IMR-90 (cell line): Measurements from ENCODE around the gene RHOBTB1.

Source experiments
- BHLHE40 ChIP-seq: fragments of 150-350 bp; IDR thresholded peaks from 2 replicates; pipeline ENCODE4 v1.6.1; 2016; ENCODE audit warnings: mild to moderate bottlenecking, low read depth, low read length
- CEBPB ChIP-seq: IDR thresholded peaks from 2 replicates; pipeline ENCODE4 v1.6.1; 2012; ENCODE audit warnings: low read depth, low read length, improper control_type of control experiment
- MAZ ChIP-seq: IDR thresholded peaks from 2 replicates; pipeline ENCODE4 v1.6.1; 2012; ENCODE audit warnings: low read depth, mild to moderate bottlenecking, low read length, improper control_type of control experiment, moderate library complexity, borderline replicate concordance
- NFE2L2 ChIP-seq: fragments of 150-350 bp; IDR thresholded peaks from 2 replicates; pipeline ENCODE4 v1.6.1; 2016; ENCODE audit warnings: low read depth, mild to moderate bottlenecking, low read length
- POLR2A ChIP-seq: IDR thresholded peaks from 2 replicates; pipeline ENCODE4 v1.6.1; 2012; ENCODE audit warnings: mild to moderate bottlenecking, low read depth, low read length
- RAD21 ChIP-seq: IDR thresholded peaks from 2 replicates; pipeline ENCODE4 v1.6.1; 2012; ENCODE audit warnings: low read length, improper control_type of control experiment
- RCOR1 ChIP-seq: IDR thresholded peaks from 2 replicates; pipeline ENCODE4 v1.6.1; 2012; ENCODE audit warnings: mild to moderate bottlenecking, low read length, improper control_type of control experiment; ENCODE audit not compliant: insufficient replicate concordance
- RFX5 ChIP-seq: IDR thresholded peaks from 2 replicates; pipeline ENCODE4 v1.8.0; 2012; ENCODE audit warnings: low read depth, mild to moderate bottlenecking, low read length, moderate library complexity
- USF2 ChIP-seq: fragments of 150-350 bp; IDR thresholded peaks from 2 replicates; pipeline ENCODE4 v1.6.1; 2017; ENCODE audit warnings: mild to moderate bottlenecking, antibody characterized with exemption, low read length, low read depth
- TF ChIP-seq, protein P1 (sequence below): conservative IDR thresholded peaks from 2 replicates; pipeline ENCODE4 v1.5.1; 2012; ENCODE audit warnings: mild to moderate bottlenecking, low read depth, low read length, improper control_type of control experiment

DNA sequence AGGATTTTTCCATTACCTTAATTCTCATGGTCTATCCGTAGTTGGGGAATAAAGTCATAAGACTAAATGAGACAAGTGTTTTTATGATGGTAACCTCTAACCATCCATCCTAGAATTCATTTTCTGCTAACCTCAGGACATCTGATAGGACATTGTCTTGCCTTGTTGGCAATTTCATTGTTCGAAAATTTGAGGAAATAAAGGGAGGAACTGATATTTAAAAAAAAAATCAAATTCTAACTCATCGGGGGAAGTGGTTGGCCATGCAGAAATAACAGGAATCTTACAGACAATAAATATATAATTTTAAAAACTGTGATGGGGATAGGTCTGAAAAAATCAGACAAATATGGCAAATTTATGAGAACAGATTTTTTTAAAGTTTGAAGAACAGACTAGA lies 21.7 kb upstream of the RHOBTB1 start:
- TF ChIP-seq, protein P1, sequence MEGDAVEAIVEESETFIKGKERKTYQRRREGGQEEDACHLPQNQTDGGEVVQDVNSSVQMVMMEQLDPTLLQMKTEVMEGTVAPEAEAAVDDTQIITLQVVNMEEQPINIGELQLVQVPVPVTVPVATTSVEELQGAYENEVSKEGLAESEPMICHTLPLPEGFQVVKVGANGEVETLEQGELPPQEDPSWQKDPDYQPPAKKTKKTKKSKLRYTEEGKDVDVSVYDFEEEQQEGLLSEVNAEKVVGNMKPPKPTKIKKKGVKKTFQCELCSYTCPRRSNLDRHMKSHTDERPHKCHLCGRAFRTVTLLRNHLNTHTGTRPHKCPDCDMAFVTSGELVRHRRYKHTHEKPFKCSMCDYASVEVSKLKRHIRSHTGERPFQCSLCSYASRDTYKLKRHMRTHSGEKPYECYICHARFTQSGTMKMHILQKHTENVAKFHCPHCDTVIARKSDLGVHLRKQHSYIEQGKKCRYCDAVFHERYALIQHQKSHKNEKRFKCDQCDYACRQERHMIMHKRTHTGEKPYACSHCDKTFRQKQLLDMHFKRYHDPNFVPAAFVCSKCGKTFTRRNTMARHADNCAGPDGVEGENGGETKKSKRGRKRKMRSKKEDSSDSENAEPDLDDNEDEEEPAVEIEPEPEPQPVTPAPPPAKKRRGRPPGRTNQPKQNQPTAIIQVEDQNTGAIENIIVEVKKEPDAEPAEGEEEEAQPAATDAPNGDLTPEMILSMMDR, result no peak
- no peak for TF ChIP-seq NFE2L2
- no peak for TF ChIP-seq RCOR1
- TF ChIP-seq RAD21, result no peak
- TF ChIP-seq POLR2A, result no peak
- TF ChIP-seq RFX5, result no peak
- no peak for TF ChIP-seq BHLHE40
- no peak for TF ChIP-seq MAZ
- no peak for TF ChIP-seq CEBPB
- no peak for TF ChIP-seq USF2
